ENCODE measurements around the gene TADA2A.
"Not testable (repeated sequence)": the region's sequence is repeated elsewhere in the genome, so short reads cannot be mapped to it uniquely, and the experiment has no call there.

TADA2A gene

GRCh38 chr17:37438141-37438540 is 31.5 kb downstream of the TADA2A start:
- Histone ChIP-seq H3K9ac (ENCODE audit: low read depth, low read length, poor library complexity, severe bottlenecking) (no peak overlapping the region), H3K4me1 (ENCODE audit: insufficient read depth, low read length, poor library complexity, severe bottlenecking) (no peaks in the 10 kb centered on the region), H3K36me3 (ENCODE audit: insufficient read depth, low read length) (peaks cover 64% of the 10 kb centered on the region), H3K4me3 (ENCODE audit: low read length, poor library complexity, severe bottlenecking) (no peak overlapping the region), H2AFZ (ENCODE audit: low read length) (no peak overlapping the region), H3K27me3 (ENCODE audit: insufficient read depth, low read length, poor library complexity, severe bottlenecking) (no peaks in the 10 kb centered on the region), H3K4me2 (ENCODE audit: low read depth, low read length, poor library complexity, severe bottlenecking) (no peak overlapping the region), H3K9me2 (replicated peaks; ENCODE audit: low read depth, low read length) (no peaks in the 10 kb centered on the region), H3K9me3 (ENCODE audit: insufficient read depth, low read depth, low read length) (no peaks in the 10 kb centered on the region), H4K20me1 (ENCODE audit: insufficient read depth, low read length, poor library complexity, severe bottlenecking) (no peaks in the 10 kb centered on the region), H3K79me2 (ENCODE audit: insufficient read depth, low read length) (no peaks in the 10 kb centered on the region), H3F3A (ENCODE audit: low read depth) (no peaks in the 10 kb centered on the region)
- TF ChIP-seq CTCF (conservative IDR thresholded peaks at IDR 0.05; ENCODE audit: low read length) (peak; percentile 67), EZH2phosphoT487 (IDR thresholded peaks at IDR 0.05; ENCODE audit: borderline replicate concordance) (no peak)

- no peaks in the 10 kb centered on the region for H3F3A ChIP-seq (ENCODE audit: low read depth)
- H3K4me3 ChIP-seq (ENCODE audit: low read length, poor library complexity, severe bottlenecking), result no peak overlapping the region
- no peaks in the 10 kb centered on the region for H3K27me3 ChIP-seq (ENCODE audit: insufficient read depth, low read length, poor library complexity, severe bottlenecking)
- H3K36me3 ChIP-seq (ENCODE audit: insufficient read depth, low read length), result peaks cover 76% of the 10 kb centered on the region
- no peaks in the 10 kb centered on the region for H3K9me2 ChIP-seq (replicated peaks; ENCODE audit: low read depth, low read length)
- no peak overlapping the region for H2AFZ ChIP-seq (ENCODE audit: low read length)
- H3K9me3 ChIP-seq (ENCODE audit: insufficient read depth, low read depth, low read length), result no peaks in the 10 kb centered on the region
- H3K9ac ChIP-seq (ENCODE audit: low read depth, low read length, poor library complexity, severe bottlenecking), result no peak overlapping the region
- H3K79me2 ChIP-seq (ENCODE audit: insufficient read depth, low read length), result no peaks in the 10 kb centered on the region
- no peaks in the 10 kb centered on the region for H4K20me1 ChIP-seq (ENCODE audit: insufficient read depth, low read length, poor library complexity, severe bottlenecking)
- H3K4me1 ChIP-seq (ENCODE audit: insufficient read depth, low read length, poor library complexity, severe bottlenecking), result no peaks in the 10 kb centered on the region
- no peak overlapping the region for H3K4me2 ChIP-seq (ENCODE audit: low read depth, low read length, poor library complexity, severe bottlenecking)
- TF ChIP-seq EZH2phosphoT487 (IDR thresholded peaks at IDR 0.05; ENCODE audit: borderline replicate concordance) (no peak), CTCF (conservative IDR thresholded peaks at IDR 0.05; ENCODE audit: low read length) (no peak)
Observed at GRCh38 chr17:37440424-37440823, 33.7 kb downstream of the TADA2A start.

DNA sequence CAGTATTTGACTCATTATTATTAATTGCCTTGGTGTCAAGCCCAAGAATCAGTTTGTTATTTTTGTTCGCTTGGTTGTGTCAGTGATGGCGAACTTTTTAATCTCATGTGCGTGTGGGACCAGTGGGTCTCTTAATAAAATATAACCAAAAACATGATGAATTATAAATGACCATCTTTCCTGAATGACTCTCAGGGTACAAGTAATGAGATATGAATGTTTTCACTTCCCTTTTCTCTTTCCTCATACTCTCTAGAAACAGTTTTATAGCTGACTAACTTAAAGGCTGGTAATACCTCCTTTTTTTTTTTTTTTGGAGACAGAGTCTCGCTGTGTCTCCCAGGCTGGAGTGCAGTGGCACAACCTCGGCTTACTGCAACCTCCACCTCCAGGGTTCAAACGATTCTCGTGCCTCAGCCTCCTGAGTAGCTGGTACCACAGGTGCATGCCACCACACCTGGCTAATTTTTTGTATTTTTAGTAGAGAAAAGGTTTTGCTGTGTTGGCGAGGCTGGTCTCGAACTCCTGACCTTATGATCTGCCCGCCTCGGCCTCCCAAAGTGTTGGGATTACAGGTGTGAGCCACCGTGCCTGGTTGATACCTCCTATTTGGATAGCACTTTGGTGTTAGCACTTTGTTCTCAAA is 34.8 kb downstream of the TADA2A start:
- not testable (repeated sequence) for H3K9me2 ChIP-seq (replicated peaks; ENCODE audit: low read depth, low read length); H3K4me3 ChIP-seq (ENCODE audit: low read length, poor library complexity, severe bottlenecking); H3K27me3 ChIP-seq (ENCODE audit: insufficient read depth, low read length, poor library complexity, severe bottlenecking); H4K20me1 ChIP-seq (ENCODE audit: insufficient read depth, low read length, poor library complexity, severe bottlenecking); H3K4me2 ChIP-seq (ENCODE audit: low read depth, low read length, poor library complexity, severe bottlenecking); H3K9me3 ChIP-seq (ENCODE audit: insufficient read depth, low read depth, low read length); H3K9ac ChIP-seq (ENCODE audit: low read depth, low read length, poor library complexity, severe bottlenecking); H3F3A ChIP-seq (ENCODE audit: low read depth); H2AFZ ChIP-seq (ENCODE audit: low read length); H3K79me2 ChIP-seq (ENCODE audit: insufficient read depth, low read length); H3K4me1 ChIP-seq (ENCODE audit: insufficient read depth, low read length, poor library complexity, severe bottlenecking)
- peaks cover 84% of the 10 kb centered on the region for H3K36me3 ChIP-seq (ENCODE audit: insufficient read depth, low read length)

DNA sequence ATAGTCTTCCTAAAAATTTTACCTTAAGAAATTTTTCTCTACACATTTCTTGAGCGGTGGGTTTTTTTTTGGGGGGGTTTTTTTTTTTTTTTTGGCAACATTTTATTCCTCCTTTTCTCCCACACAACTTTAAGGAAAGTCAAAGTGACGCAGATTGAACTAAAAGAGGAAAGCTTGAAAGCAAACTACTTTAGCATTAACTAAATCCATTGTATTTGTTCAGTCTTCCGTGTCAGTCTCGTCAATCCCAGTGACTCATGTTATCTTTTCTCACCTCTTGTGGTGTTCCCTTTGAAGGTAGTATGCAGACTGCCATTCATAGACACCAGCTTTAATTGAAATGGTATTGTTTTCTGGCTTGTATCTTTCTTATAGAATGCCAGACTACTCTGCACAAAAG is 39.3 kb downstream of the TADA2A start:
- no peaks in the 10 kb centered on the region for H4K20me1 ChIP-seq (ENCODE audit: insufficient read depth, low read length, poor library complexity, severe bottlenecking)
- no peak overlapping the region for H2AFZ ChIP-seq (ENCODE audit: low read length)
- no peak overlapping the region for H3K9ac ChIP-seq (ENCODE audit: low read depth, low read length, poor library complexity, severe bottlenecking)
- H3K79me2 ChIP-seq (ENCODE audit: insufficient read depth, low read length), result no peaks in the 10 kb centered on the region
- no peaks in the 10 kb centered on the region for H3K9me3 ChIP-seq (ENCODE audit: insufficient read depth, low read depth, low read length)
- no peak overlapping the region for H3K4me2 ChIP-seq (ENCODE audit: low read depth, low read length, poor library complexity, severe bottlenecking)
- H3K27me3 ChIP-seq (ENCODE audit: insufficient read depth, low read length, poor library complexity, severe bottlenecking), result no peaks in the 10 kb centered on the region
- H3K36me3 ChIP-seq (ENCODE audit: insufficient read depth, low read length), result peaks cover 83% of the 10 kb centered on the region
- TF ChIP-seq EZH2phosphoT487 (IDR thresholded peaks at IDR 0.05; ENCODE audit: borderline replicate concordance), result no peak
- no peak for TF ChIP-seq CTCF (conservative IDR thresholded peaks at IDR 0.05; ENCODE audit: low read length)
- no peak overlapping the region for H3K4me3 ChIP-seq (ENCODE audit: low read length, poor library complexity, severe bottlenecking)
- no peaks in the 10 kb centered on the region for H3K4me1 ChIP-seq (ENCODE audit: insufficient read depth, low read length, poor library complexity, severe bottlenecking)
- H3K9me2 ChIP-seq (replicated peaks; ENCODE audit: low read depth, low read length), result no peaks in the 10 kb centered on the region
- no peaks in the 10 kb centered on the region for H3F3A ChIP-seq (ENCODE audit: low read depth)

All from Loucy (cell line).